WTC11 (cell line): ENCODE data around the gene MAPK9.

Experiments
- AR ChIP-seq: fragments of 250-450 bp; sonication (Bioruptor Pico); IDR thresholded peaks from 2 replicates; pipeline ENCODE4 v1.9.0; 2021; ENCODE audit warnings: mild to moderate bottlenecking
- CTCF ChIP-seq: fragments of 200-600 bp; IDR thresholded peaks from 2 replicates; pipeline ENCODE4 v1.8.0; 2022; ENCODE audit warnings: antibody characterized with exemption
- GTF2I ChIP-seq: fragments of 250-450 bp; sonication (Bioruptor Pico); conservative IDR thresholded peaks from 2 replicates; pipeline ENCODE4 v1.4.0; 2021; ENCODE audit warnings: mild to moderate bottlenecking
- SMAD3 ChIP-seq: sonication (generic); formaldehyde crosslinking; IDR thresholded peaks from 2 replicates; pipeline ENCODE4 v1.8.0; 2022; ENCODE audit warnings: missing genetic modification reagents, mild to moderate bottlenecking, borderline replicate concordance
- SP1 ChIP-seq: sonication (generic); formaldehyde crosslinking; conservative IDR thresholded peaks from 2 replicates; pipeline ENCODE4 v1.8.1; 2022; ENCODE audit warnings: missing genetic modification reagents
- TEAD4 ChIP-seq: sonication (generic); formaldehyde crosslinking; IDR thresholded peaks from 2 replicates; pipeline ENCODE4 v1.8.0; 2022; ENCODE audit warnings: mild to moderate bottlenecking, missing genetic modification reagents
- USF2 ChIP-seq: sonication (generic); formaldehyde crosslinking; IDR thresholded peaks from 2 replicates; pipeline ENCODE4 v1.8.1; 2023; ENCODE audit warnings: mild to moderate bottlenecking, missing genetic modification reagents, moderate library complexity
- ZNF281 ChIP-seq: sonication (generic); formaldehyde crosslinking; IDR thresholded peaks from 2 replicates; pipeline ENCODE4 v1.8.0; 2023; ENCODE audit warnings: mild to moderate bottlenecking, missing genetic modification reagents

GRCh38 chr5:180324601-180324950 lies 32.7 kb upstream of the MAPK9 start:
- TF ChIP-seq SMAD3 (CRISPR knock-in tag) (no peak), ZNF281 (CRISPR knock-in tag) (no peak), SP1 (CRISPR knock-in tag) (no peak), USF2 (no peak), AR (no peak), CTCF (no peak), GTF2I (CRISPR knock-in tag) (no peak), TEAD4 (no peak)
